ENCODE data around the gene NPLOC4. TPM values are rescaled to one million over a fixed set of nuclear protein-coding genes. Genes with fewer than 3 reads are reported as not detected.
A peak's percentile ranks its signal among the peaks of the same experiment; 100 is the strongest.

NPLOC4 gene
- total and polyA plus RNA-seq, 9 of the 15 experiments (the other 6 are each of a cell fraction or from before 2014, with no cell fraction given): 1.5 to 116 (median 64.5) TPM

DNA sequence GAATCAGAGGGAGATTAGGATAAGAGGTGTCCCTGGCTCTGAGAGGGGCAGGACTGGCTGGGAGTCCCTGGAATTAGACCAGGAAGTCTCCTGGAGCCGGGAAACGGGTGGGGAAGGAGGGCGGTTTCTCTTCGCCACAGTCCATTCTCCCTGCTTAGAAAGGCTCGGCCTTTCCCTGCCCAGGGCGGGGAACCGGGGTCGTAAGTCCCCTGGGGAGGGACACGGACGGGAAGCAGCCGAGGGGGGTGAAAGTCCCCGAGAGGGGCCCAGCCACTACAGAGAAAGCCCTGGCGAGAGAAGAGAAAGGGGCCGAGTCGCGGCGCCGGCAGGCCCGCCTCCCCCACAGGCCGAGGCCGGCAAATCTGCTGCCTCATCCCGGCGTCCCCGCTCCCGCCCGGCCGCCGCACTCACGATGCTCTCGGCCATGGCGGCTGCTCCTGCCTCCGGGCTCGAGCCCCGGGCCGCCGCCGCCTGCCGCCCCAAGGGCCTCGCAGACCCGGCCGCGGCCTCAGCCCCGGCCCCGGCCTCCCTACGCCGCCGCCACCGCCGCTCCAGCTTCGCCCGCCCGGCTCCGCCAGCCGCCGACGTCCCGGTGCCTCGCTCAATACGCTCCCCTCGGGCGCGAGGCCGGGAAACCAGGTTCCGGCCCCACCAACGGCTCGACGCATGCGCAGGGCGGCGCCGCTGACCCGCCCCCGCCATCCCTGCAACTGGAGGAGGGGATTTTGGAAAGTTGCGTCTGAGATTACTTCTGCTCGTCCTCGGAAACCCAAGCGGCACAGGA, at the start of gene NPLOC4, which contains the start of gene TSPAN10 (continued):
- TF ChIP-seq ZNF165 (CRISPR knock-in tag; IDR thresholded peaks at IDR 0.05; ENCODE audit: borderline replicate concordance) (no peak), CHD1 (IDR thresholded peaks at IDR 0.05; ENCODE audit: low read length) (peak; percentile 61), BRD9 (IDR thresholded peaks at IDR 0.05; ENCODE audit: low read depth, partially characterized antibody) (no peak), ZC3H8 (IDR thresholded peaks at IDR 0.05) (no peak), YBX1 (IDR thresholded peaks at IDR 0.05) (no peak), ZNF707 (CRISPR knock-in tag; conservative IDR thresholded peaks at IDR 0.05) (no peak), TBP (optimal IDR thresholded peaks at IDR 0.05; ENCODE audit: low read depth, low read length) (peak; percentile 95), CREB1 (IDR thresholded peaks at IDR 0.05) (peak; percentile 69), CREB1 (CRISPR knock-in tag; IDR thresholded peaks at IDR 0.05) (peak; percentile 69; the same call in 1 of the 2 replicates), PHTF2 (CRISPR knock-in tag; IDR thresholded peaks at IDR 0.05) (no peak), ESRRA (IDR thresholded peaks at IDR 0.05; ENCODE audit: borderline replicate concordance, low read depth) (peak; percentile 41; the same call in 1 of the 2 replicates), HDAC8 (tag; IDR thresholded peaks at IDR 0.05) (peak; percentile 60; the same call in 1 of the 2 replicates), MGA (IDR thresholded peaks at IDR 0.05) (no peak)
- TF ChIP-seq, protein P1, sequence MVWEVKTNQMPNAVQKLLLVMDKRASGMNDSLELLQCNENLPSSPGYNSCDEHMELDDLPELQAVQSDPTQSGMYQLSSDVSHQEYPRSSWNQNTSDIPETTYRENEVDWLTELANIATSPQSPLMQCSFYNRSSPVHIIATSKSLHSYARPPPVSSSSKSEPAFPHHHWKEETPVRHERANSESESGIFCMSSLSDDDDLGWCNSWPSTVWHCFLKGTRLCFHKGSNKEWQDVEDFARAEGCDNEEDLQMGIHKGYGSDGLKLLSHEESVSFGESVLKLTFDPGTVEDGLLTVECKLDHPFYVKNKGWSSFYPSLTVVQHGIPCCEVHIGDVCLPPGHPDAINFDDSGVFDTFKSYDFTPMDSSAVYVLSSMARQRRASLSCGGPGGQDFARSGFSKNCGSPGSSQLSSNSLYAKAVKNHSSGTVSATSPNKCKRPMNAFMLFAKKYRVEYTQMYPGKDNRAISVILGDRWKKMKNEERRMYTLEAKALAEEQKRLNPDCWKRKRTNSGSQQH (CRISPR knock-in tag; IDR thresholded peaks at IDR 0.05): no peak
- TF ChIP-seq, protein P2, sequence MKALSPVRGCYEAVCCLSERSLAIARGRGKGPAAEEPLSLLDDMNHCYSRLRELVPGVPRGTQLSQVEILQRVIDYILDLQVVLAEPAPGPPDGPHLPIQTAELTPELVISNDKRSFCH (CRISPR knock-in tag; IDR thresholded peaks at IDR 0.05): no peak
- TF ChIP-seq, protein P2 (tag; IDR thresholded peaks at IDR 0.05): peak; percentile 83

Measured in K562 (cell line).